Motor neuron (in vitro differentiated cells): Measurements from ENCODE around the gene RCAN2. TPM values are rescaled to one million over a fixed set of nuclear protein-coding genes. Genes with fewer than 3 reads are reported as not detected.
"Not testable (repeated sequence)": the region's sequence is repeated elsewhere in the genome, so short reads cannot be mapped to it uniquely, and the experiment has no call there.

Experiments
- ATAC-seq, 8 experiments: fragments of 200-7000 bp; cut with Tn5 transposase; replicated peaks in 6 of 8; 2 replicates each; pipeline ENCODE4 v1.8.0; 2021; ENCODE audit warnings: mild to moderate bottlenecking in 8 of 8, moderate library complexity in 8 of 8
- H3K27ac ChIP-seq, 2 donors: fragments of 250-450 bp; sonication (Bioruptor Pico); 2 replicates each; pipeline ENCODE4 v1.9.0; 2021; ENCODE audit warnings: antibody characterized with exemption in 2 of 2, mild to moderate bottlenecking in 2 of 2, moderate library complexity in 1 of 2
- H3K4me1 ChIP-seq, 2 donors: fragments of 250-450 bp; sonication (Bioruptor Pico); replicated peaks in 1 of 2; 2 replicates each; pipeline ENCODE4 v1.6.1; 2021; ENCODE audit warnings: antibody characterized with exemption in 2 of 2, mild to moderate bottlenecking in 2 of 2, moderate library complexity in 1 of 2
- H3K4me3 ChIP-seq, 5 donors: fragments of 250-450 bp; sonication (Bioruptor Pico); 2 replicates each; pipeline ENCODE4 v1.9.0; 2021; ENCODE audit warnings: antibody characterized with exemption in 5 of 5, mild to moderate bottlenecking in 5 of 5, moderate library complexity in 4 of 5
- WGBS, 10 experiments: fragments of 450-650 bp; shearing (Covaris generic); methylation state at CpG; one replicate each; pipeline ENCODE4 v1.0.0; 2022; 5-methylcytosine and 5-hydroxymethylcytosine counted together
- in situ Hi-C, 9 experiments: fragments of 400-800 bp; cut with MboI; loops; one replicate each; pipeline ENCODE4 v1.15.0; 2021; ENCODE audit warnings: low sequenced_read_pairs in 9 of 9, low pct_unique_long_range_greater_than_20kb in 2 of 9; ENCODE audit not compliant: unreplicated experiment in 9 of 9
- total RNA-seq, 8 experiments: library from RNA; unstranded; fragments of 300-600 nt; gene quantifications; 2 replicates each; pipeline versions ENCODE4 v1.2.3 to v1.2.4, GENCODE V29; 2022

The RCAN2 gene
- total RNA-seq, 8 experiments from 2014 or later = 0.27 to 104 (median 24.0) TPM; not detected in 1

- WGBS, 10 experiments = 4 to 73% (median 51%) methylated on average over 1 to 3 of the region's 3 CpGs
- no peaks in the 10 kb centered on the region for H3K4me1 ChIP-seq
- in situ Hi-C loops = loop anchor here in 2 of 9 experiments (25.0 kb wide), 3 partner anchors 174 to 324 kb away; no protein-coding TSS in a partner anchor
- ATAC-seq = no peak
- no peak overlapping the region for H3K27ac ChIP-seq
- no peak overlapping the region for H3K4me3 ChIP-seq
These were observed 79.6 kb downstream of the RCAN2 start for GRCh38 chr6:46411456-46412197.

- Histone ChIP-seq H3K4me1 (no peaks in the 10 kb centered on the region), H3K4me3 (no peak overlapping the region), H3K27ac (no peak overlapping the region)
- in situ Hi-C loops = loop anchor here in 2 of 9 experiments (25.0 kb wide), 3 partner anchors 173 to 323 kb away; no protein-coding TSS in a partner anchor
- peak in 2 of 8 experiments; percentile 31 to 36 for ATAC-seq
- 8 to 80% (median 39%) methylated on average over 2 to 5 of the region's 5 CpGs for WGBS, 10 experiments
These were observed 80.8 kb downstream of the RCAN2 start for GRCh38 chr6:46410334-46410953.

GRCh38 chr6:46407776-46408530 is 83.3 kb downstream of the RCAN2 start:
- WGBS, 10 experiments = 15 to 95% (median 82%) methylated on average over 2 to 10 of the region's 13 CpGs; no CpG with 5 or more reads in 1 of the 10 experiments
- in situ Hi-C loops = loop anchor here in 2 of 9 experiments (10.0 to 25.0 kb wide), 4 partner anchors 171 to 321 kb away; no protein-coding TSS in a partner anchor

GRCh38 chr6:46407246-46407645 is 84.0 kb downstream of the RCAN2 start:
- ATAC-seq = no peak
- Histone ChIP-seq H3K4me3 (no peak overlapping the region), H3K4me1 (no peaks in the 10 kb centered on the region), H3K27ac (no peak overlapping the region)
- in situ Hi-C loops = loop anchor here in 2 of 9 experiments (10.0 to 25.0 kb wide), 4 partner anchors 170 to 320 kb away; no protein-coding TSS in a partner anchor
- WGBS, 10 experiments = 17 to 95% (median 89%) methylated on average over 2 to 3 of the region's 3 CpGs; no CpG with 5 or more reads in 2 of the 10 experiments

More at GRCh38 chr6:46407776-46408530, 83.3 kb downstream of the RCAN2 start:
- ATAC-seq = no peak
- H3K4me1 ChIP-seq = no peaks in the 10 kb centered on the region
- no peak overlapping the region for H3K4me3 ChIP-seq
- H3K27ac ChIP-seq = no peak overlapping the region

- not testable (repeated sequence) for H3K4me3 ChIP-seq, H3K27ac ChIP-seq, ATAC-seq, H3K4me1 ChIP-seq
- WGBS, 10 experiments = 100% methylated on average over 1 of the region's 32 CpGs; no CpG with 5 or more reads in 9 of the 10 experiments
- in situ Hi-C loops = loop anchor here in 2 of 9 experiments (10.0 to 25.0 kb wide), 4 partner anchors 168 to 318 kb away; no protein-coding TSS in a partner anchor
These were observed 85.5 kb downstream of the RCAN2 start for GRCh38 chr6:46405620-46406180.

- 0 to 92% (median 60%) methylated on average over 1 of the region's 1 CpG; no CpG with 5 or more reads in 1 of the 10 experiments for WGBS, 10 experiments
- no peaks in the 10 kb centered on the region for H3K4me1 ChIP-seq
- ATAC-seq = no peak
- H3K27ac ChIP-seq = no peak overlapping the region
- no peak overlapping the region for H3K4me3 ChIP-seq
- in situ Hi-C loops = loop anchor here in 2 of 9 experiments (10.0 to 25.0 kb wide), 4 partner anchors 164 to 314 kb away; no protein-coding TSS in a partner anchor
These were observed 90.4 kb downstream of the RCAN2 start for GRCh38 chr6:46400898-46401297.

- Histone ChIP-seq H3K4me3 (no peak overlapping the region), H3K27ac (no peak overlapping the region), H3K4me1 (peaks cover 0 to 6% of the 10 kb centered on the region in 2 donors)
- ATAC-seq = no peak
- 34 to 92% (median 68%) methylated on average over 2 to 4 of the region's 4 CpGs; no CpG with 5 or more reads in 1 of the 10 experiments for WGBS, 10 experiments
- in situ Hi-C loops = no loop called here
These were observed 95.7 kb downstream of the RCAN2 start for GRCh38 chr6:46395530-46395929.

- no peak overlapping the region for H3K27ac ChIP-seq
- H3K4me1 ChIP-seq = peaks cover 0 to 6% of the 10 kb centered on the region in 2 donors
- H3K4me3 ChIP-seq = no peak overlapping the region
- in situ Hi-C loops = no loop called here
- no peak for ATAC-seq
- WGBS, 10 experiments = 25 to 90% (median 45%) methylated on average over 2 to 5 of the region's 5 CpGs; no CpG with 5 or more reads in 2 of the 10 experiments
These were observed 97.3 kb downstream of the RCAN2 start for GRCh38 chr6:46393940-46394337.

- H3K4me3 ChIP-seq = no peak overlapping the region
- in situ Hi-C loops = no loop called here
- no peak for ATAC-seq
- WGBS, 10 experiments = 40 to 93% (median 66%) methylated on average over 1 to 2 of the region's 2 CpGs; no CpG with 5 or more reads in 2 of the 10 experiments
- H3K4me1 ChIP-seq = peaks cover 0 to 6% of the 10 kb centered on the region in 2 donors
- no peak overlapping the region for H3K27ac ChIP-seq
These were observed 97.9 kb downstream of the RCAN2 start for GRCh38 chr6:46393161-46393939.

GRCh38 chr6:46392294-46392693 is 99.0 kb downstream of the RCAN2 start:
- no peak for ATAC-seq
- no peak overlapping the region for H3K27ac ChIP-seq
- no peak overlapping the region for H3K4me3 ChIP-seq
- H3K4me1 ChIP-seq = peaks cover 0 to 6% of the 10 kb centered on the region in 2 donors
- in situ Hi-C loops = no loop called here
- WGBS, 10 experiments = 0 to 75% (median 52%) methylated on average over 1 of the region's 1 CpG; no CpG with 5 or more reads in 2 of the 10 experiments

GRCh38 chr6:46390153-46390876 is 100.9 kb downstream of the RCAN2 start:
- Histone ChIP-seq H3K4me3 (no peak overlapping the region), H3K27ac (no peak overlapping the region), H3K4me1 (peaks cover 0 to 6% of the 10 kb centered on the region in 2 donors)
- 47 to 95% (median 77%) methylated on average over 2 to 4 of the region's 4 CpGs for WGBS, 10 experiments
- peak in 1 of 8 experiments; percentile 80 for ATAC-seq
- in situ Hi-C loops = no loop called here
